ENCODE data around the gene ULK4. TPM values are rescaled to one million over a fixed set of nuclear protein-coding genes. Genes with fewer than 3 reads are reported as not detected.

The ULK4 gene
- total and polyA plus RNA-seq, 2 of the 4 experiments (the other 2 are of a cell fraction) = 2.7 to 5.0 TPM

DNA sequence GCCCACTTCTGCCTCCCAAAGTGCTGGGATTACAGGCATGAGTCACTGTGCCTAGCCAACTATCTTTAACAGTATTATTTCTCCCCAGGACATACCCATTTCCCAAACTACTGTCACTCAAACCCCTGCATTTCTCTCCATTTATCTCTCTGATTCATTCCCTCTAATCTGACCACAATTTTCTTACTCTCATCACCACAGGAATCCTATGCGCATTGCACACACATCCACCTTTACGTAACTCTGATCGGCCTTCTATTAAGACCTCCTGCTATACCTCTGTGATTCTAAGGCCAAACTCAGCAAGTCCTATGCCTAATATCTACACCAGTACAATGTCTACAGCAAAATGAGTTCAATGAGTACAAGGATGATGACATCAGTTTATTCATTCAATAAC is 235.0 kb downstream of the ULK4 start:
- Histone ChIP-seq H3K4ac (ENCODE audit: low read depth, low read length) (no peak overlapping the region), H3K14ac (replicated peaks; ENCODE audit: low read depth, low read length) (no peak overlapping the region), H2BK120ac (ENCODE audit: low read depth, low read length) (no peak overlapping the region), H3K9me1 (ENCODE audit: insufficient read depth, low read length) (no peaks in the 10 kb centered on the region; the same call in 1 of the 2 replicates), H3K4me1 (ENCODE audit: control insufficient read depth, insufficient read depth, low read length) (no peaks in the 10 kb centered on the region), H4K5ac (ENCODE audit: low read depth, low read length) (no peak overlapping the region), H2BK20ac (ENCODE audit: low read depth, low read length) (no peak overlapping the region), H2AK5ac (ENCODE audit: low read depth, low read length) (no peak overlapping the region), H4K20me1 (ENCODE audit: insufficient read depth, low read length) (no peaks in the 10 kb centered on the region), H2AFZ (replicated peaks; ENCODE audit: low read length, poor library complexity) (no peak overlapping the region), H3K18ac (ENCODE audit: low read depth, low read length) (no peak overlapping the region), H3K9me3 (ENCODE audit: control insufficient read depth, insufficient read depth, low read length) (no peaks in the 10 kb centered on the region), H3K36me3 (ENCODE audit: control insufficient read depth, insufficient read depth, low read length) (no peaks in the 10 kb centered on the region), H3K79me1 (ENCODE audit: low read depth in 1 of 2, low read length in 2 of 2) (no peaks in the 10 kb centered on the region), H4K91ac (ENCODE audit: insufficient read depth, low read depth, low read length) (no peak overlapping the region), H4K8ac (ENCODE audit: low read depth in 2 of 2, low read length in 2 of 2) (no peak overlapping the region), H2BK15ac (ENCODE audit: low read depth, low read length) (no peak overlapping the region), H3K27ac (ENCODE audit: insufficient read depth, low read length) (no peak overlapping the region), H3K9ac (ENCODE audit: low read depth, low read length) (no peak overlapping the region), H3K4me3 (ENCODE audit: insufficient read depth, low read depth, low read length) (no peak overlapping the region), H3K56ac (ENCODE audit: extremely low read depth, insufficient read depth, low read length) (no peak overlapping the region), H3K23ac (ENCODE audit: low read depth, low read length) (no peak overlapping the region), H2BK5ac (ENCODE audit: low read depth, low read length, poor library complexity, severe bottlenecking) (no peak overlapping the region), H3K27me3 (ENCODE audit: control insufficient read depth, insufficient read depth, low read length) (no peaks in the 10 kb centered on the region), H3K4me2 (ENCODE audit: low read depth, low read length) (no peak overlapping the region), H2AK9ac (replicated peaks; ENCODE audit: low read depth, low read length, poor library complexity) (no peak overlapping the region)
- ChIA-PET CTCF (no interaction called here), POLR2A (ENCODE audit: unreplicated experiment) (no interaction called here)
- BruUV-seq (replicated peaks) = no TSS peak
- dilution Hi-C loops (cut with HindIII; ENCODE audit: low sequenced_read_pairs, unreplicated experiment) (no loop called here), in situ Hi-C loops (cut with MboI; ENCODE audit: low sequenced_read_pairs) (no loop called here), intact Hi-C loops (cut with micrococcal nuclease) (no loop called here)
- DNase-seq = no peak
- no peak for ATAC-seq (ENCODE audit: low read depth)
- WGBS, 2 experiments (ENCODE audit: extremely low coverage in 2 of 2, insufficient read length in 1 of 2) = 100% methylated on average over 2 of the region's 3 CpGs; no CpG with 5 or more reads in 1 of the 2 experiments
- TF ChIP-seq ELK1 (IDR thresholded peaks at IDR 0.05; ENCODE audit: borderline replicate concordance, low read depth, low read length) (no peak), RAD21 (IDR thresholded peaks at IDR 0.05; ENCODE audit: low read length) (no peak), SMC3 (IDR thresholded peaks at IDR 0.05; ENCODE audit: low read depth, low read length) (no peak), NFE2L2 (IDR thresholded peaks at IDR 0.05; ENCODE audit: low read depth, low read length) (no peak), BHLHE40 (IDR thresholded peaks at IDR 0.05; ENCODE audit: low read depth, low read length) (no peak), RCOR1 (IDR thresholded peaks at IDR 0.05; ENCODE audit: insufficient replicate concordance, low read length) (no peak), POLR2A (IDR thresholded peaks at IDR 0.05; ENCODE audit: low read depth, low read length) (no peak), FOS (IDR thresholded peaks at IDR 0.05; ENCODE audit: low read depth, low read length) (no peak), MXI1 (IDR thresholded peaks at IDR 0.05; ENCODE audit: borderline replicate concordance, low read depth, low read length) (no peak), CHD1 (IDR thresholded peaks at IDR 0.05; ENCODE audit: low read depth, low read length) (no peak), CEBPB (IDR thresholded peaks at IDR 0.05; ENCODE audit: low read depth, low read length) (no peak), MAFK (IDR thresholded peaks at IDR 0.05; ENCODE audit: low read depth, low read length) (no peak), RFX5 (IDR thresholded peaks at IDR 0.05; ENCODE audit: low read depth, low read length) (no peak), CTCF (conservative IDR thresholded peaks at IDR 0.05; ENCODE audit: low read depth, low read length) (no peak), MAZ (IDR thresholded peaks at IDR 0.05; ENCODE audit: borderline replicate concordance, low read depth, low read length) (no peak)
- TF ChIP-seq, protein P1, sequence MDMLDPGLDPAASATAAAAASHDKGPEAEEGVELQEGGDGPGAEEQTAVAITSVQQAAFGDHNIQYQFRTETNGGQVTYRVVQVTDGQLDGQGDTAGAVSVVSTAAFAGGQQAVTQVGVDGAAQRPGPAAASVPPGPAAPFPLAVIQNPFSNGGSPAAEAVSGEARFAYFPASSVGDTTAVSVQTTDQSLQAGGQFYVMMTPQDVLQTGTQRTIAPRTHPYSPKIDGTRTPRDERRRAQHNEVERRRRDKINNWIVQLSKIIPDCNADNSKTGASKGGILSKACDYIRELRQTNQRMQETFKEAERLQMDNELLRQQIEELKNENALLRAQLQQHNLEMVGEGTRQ (IDR thresholded peaks at IDR 0.05; ENCODE audit: low read depth, low read length) = no peak
